HEK293T (cell line): Measurements from ENCODE around the gene ERBB4.

Experiments used
- ELF4 ChIP-seq: fragments of 450-650 bp; IDR thresholded peaks from 2 replicates; pipeline ENCODE4 v1.6.1; 2017; ENCODE audit warnings: antibody characterized with exemption
- FOXA1 ChIP-seq: fragments of 450-650 bp; IDR thresholded peaks from 2 replicates; pipeline ENCODE4 v1.6.1; 2016; ENCODE audit warnings: mild to moderate bottlenecking
- FOXK2 ChIP-seq: fragments of 450-650 bp; IDR thresholded peaks from 2 replicates; pipeline ENCODE4 v1.6.1; 2016; ENCODE audit warnings: mild to moderate bottlenecking
- FOXM1 ChIP-seq: fragments of 450-650 bp; IDR thresholded peaks from 2 replicates; pipeline ENCODE4 v1.6.1; 2017; ENCODE audit warnings: mild to moderate bottlenecking, borderline replicate concordance
- LEF1 ChIP-seq: fragments of 450-650 bp; IDR thresholded peaks from 2 replicates; pipeline ENCODE4 v1.6.1; 2017; ENCODE audit warnings: mild to moderate bottlenecking, borderline replicate concordance
- NFRKB ChIP-seq: fragments of 450-650 bp; IDR thresholded peaks from 2 replicates; pipeline ENCODE4 v1.6.1; 2016; ENCODE audit warnings: mild to moderate bottlenecking, moderate library complexity
- PKNOX1 ChIP-seq: fragments of 450-650 bp; IDR thresholded peaks from 2 replicates; pipeline ENCODE4 v1.6.1; 2016
- SP1 ChIP-seq: fragments of 450-650 bp; IDR thresholded peaks from 2 replicates; pipeline ENCODE4 v1.6.1; 2017
- SUZ12 ChIP-seq: fragments of 450-650 bp; IDR thresholded peaks from 2 replicates; pipeline ENCODE4 v1.6.1; 2016; ENCODE audit warnings: mild to moderate bottlenecking
- TARDBP ChIP-seq: fragments of 450-650 bp; IDR thresholded peaks from 2 replicates; pipeline ENCODE4 v1.6.1; 2016

GRCh38 chr2:211737282-211737681, 801.3 kb downstream of the ERBB4 start:
- TF ChIP-seq PKNOX1 = no peak
- TF ChIP-seq LEF1 = no peak
- no peak for TF ChIP-seq FOXK2
- TF ChIP-seq ELF4 = no peak
- no peak for TF ChIP-seq NFRKB
- no peak for TF ChIP-seq FOXA1
- TF ChIP-seq FOXM1 = no peak
- no peak for TF ChIP-seq SP1
- no peak for TF ChIP-seq SUZ12
- no peak for TF ChIP-seq TARDBP
